Measurements from ENCODE around the gene URAD.

The URAD gene

GRCh38 chr13:28000567-28000966 is 12.1 kb upstream of the URAD start:
- no peak for DNase-seq (ENCODE audit: low read depth)
- no peak for TF ChIP-seq CTCF (IDR thresholded peaks at IDR 0.05; ENCODE audit: low read depth, low read length, missing control alignments)
- no peak overlapping the region for H3K4me3 ChIP-seq (ENCODE audit: low read depth, low read length)

GRCh38 chr13:27997904-27998522 is 9.5 kb upstream of the URAD start:
- no peak overlapping the region for H3K4me3 ChIP-seq (ENCODE audit: low read depth, low read length)
- peak; percentile 7 for DNase-seq (ENCODE audit: low read depth)
- TF ChIP-seq CTCF (IDR thresholded peaks at IDR 0.05; ENCODE audit: low read depth, low read length, missing control alignments), result peak; percentile 67

- H3K4me3 ChIP-seq (ENCODE audit: low read depth, low read length), result no peak overlapping the region
- no peak for TF ChIP-seq CTCF (IDR thresholded peaks at IDR 0.05; ENCODE audit: low read depth, low read length, missing control alignments)
- DNase-seq (ENCODE audit: low read depth), result no peak
These were observed 3.4 kb upstream of the URAD start for GRCh38 chr13:27991881-27992280.

- H3K4me3 ChIP-seq (ENCODE audit: low read depth, low read length), result no peak overlapping the region
- no peak for DNase-seq (ENCODE audit: low read depth)
- no peak for TF ChIP-seq CTCF (IDR thresholded peaks at IDR 0.05; ENCODE audit: low read depth, low read length, missing control alignments)
These were observed 2.9 kb downstream of the URAD start for GRCh38 chr13:27985600-27985999.

- TF ChIP-seq CTCF (IDR thresholded peaks at IDR 0.05; ENCODE audit: low read depth, low read length, missing control alignments), result no peak
- no peak for DNase-seq (ENCODE audit: low read depth)
- H3K4me3 ChIP-seq (ENCODE audit: low read depth, low read length), result no peak overlapping the region
These were observed 6.1 kb downstream of the URAD start for GRCh38 chr13:27982361-27982760.

- no peak for DNase-seq (ENCODE audit: low read depth)
- no peak for TF ChIP-seq CTCF (IDR thresholded peaks at IDR 0.05; ENCODE audit: low read depth, low read length, missing control alignments)
- H3K4me3 ChIP-seq (ENCODE audit: low read depth, low read length), result no peak overlapping the region
These were observed 7.3 kb downstream of the URAD start for GRCh38 chr13:27981006-27981708.
